Measurements from ENCODE around the gene C1orf50.

DNA sequence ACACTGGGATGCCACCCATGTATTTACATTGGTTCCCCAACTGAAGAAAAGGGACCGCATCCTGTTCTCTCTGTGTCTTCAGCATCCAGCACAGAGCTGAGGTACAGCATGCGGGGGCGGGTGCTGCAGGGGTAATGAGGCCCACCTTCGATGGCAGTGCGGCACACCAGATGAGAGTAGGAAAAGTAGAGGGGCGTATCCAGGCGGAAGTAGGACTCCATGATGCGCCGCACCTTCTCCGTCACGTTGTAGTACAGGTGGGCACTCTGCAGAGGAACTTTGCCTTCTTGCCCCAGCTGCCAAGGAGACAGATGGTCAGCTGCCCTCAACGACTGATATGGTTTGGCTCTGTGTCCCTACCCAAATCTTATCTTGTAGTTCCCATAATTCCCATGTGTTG, 17.0 kb upstream of the C1orf50 start:
- TF ChIP-seq, protein P1, sequence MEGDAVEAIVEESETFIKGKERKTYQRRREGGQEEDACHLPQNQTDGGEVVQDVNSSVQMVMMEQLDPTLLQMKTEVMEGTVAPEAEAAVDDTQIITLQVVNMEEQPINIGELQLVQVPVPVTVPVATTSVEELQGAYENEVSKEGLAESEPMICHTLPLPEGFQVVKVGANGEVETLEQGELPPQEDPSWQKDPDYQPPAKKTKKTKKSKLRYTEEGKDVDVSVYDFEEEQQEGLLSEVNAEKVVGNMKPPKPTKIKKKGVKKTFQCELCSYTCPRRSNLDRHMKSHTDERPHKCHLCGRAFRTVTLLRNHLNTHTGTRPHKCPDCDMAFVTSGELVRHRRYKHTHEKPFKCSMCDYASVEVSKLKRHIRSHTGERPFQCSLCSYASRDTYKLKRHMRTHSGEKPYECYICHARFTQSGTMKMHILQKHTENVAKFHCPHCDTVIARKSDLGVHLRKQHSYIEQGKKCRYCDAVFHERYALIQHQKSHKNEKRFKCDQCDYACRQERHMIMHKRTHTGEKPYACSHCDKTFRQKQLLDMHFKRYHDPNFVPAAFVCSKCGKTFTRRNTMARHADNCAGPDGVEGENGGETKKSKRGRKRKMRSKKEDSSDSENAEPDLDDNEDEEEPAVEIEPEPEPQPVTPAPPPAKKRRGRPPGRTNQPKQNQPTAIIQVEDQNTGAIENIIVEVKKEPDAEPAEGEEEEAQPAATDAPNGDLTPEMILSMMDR (IDR thresholded peaks at IDR 0.05 in 8 of 11, conservative IDR thresholded peaks at IDR 0.05 in 3 of 11), result no peak
- no peak for TF ChIP-seq POLR2A (IDR thresholded peaks at IDR 0.05)
